HT1080 (cell line): ENCODE results near the gene OBSCN. TPM values are rescaled to one million over a fixed set of nuclear protein-coding genes. Genes with fewer than 3 reads are reported as not detected.
A peak's percentile ranks its signal among the peaks of the same experiment; 100 is the strongest.
"Not testable (repeated sequence)": the region's sequence is repeated elsewhere in the genome, so short reads cannot be mapped to it uniquely, and the experiment has no call there.

Experiments used
- DNase-seq: peaks from one replicate; pipeline ENCODE4 v3.0.0-alpha.2; 2015; ENCODE audit warnings: low read depth
- total RNA-seq: library from RNA; depleted of rRNA; stranded (reverse); fragments of >200 nt; shearing (Covaris generic); gene quantifications from 2 replicates; pipeline ENCODE4 v1.2.3, GENCODE V29; 2014

The OBSCN gene
- total RNA-seq, 1 experiment from 2014 or later, result 0.66 TPM

DNA sequence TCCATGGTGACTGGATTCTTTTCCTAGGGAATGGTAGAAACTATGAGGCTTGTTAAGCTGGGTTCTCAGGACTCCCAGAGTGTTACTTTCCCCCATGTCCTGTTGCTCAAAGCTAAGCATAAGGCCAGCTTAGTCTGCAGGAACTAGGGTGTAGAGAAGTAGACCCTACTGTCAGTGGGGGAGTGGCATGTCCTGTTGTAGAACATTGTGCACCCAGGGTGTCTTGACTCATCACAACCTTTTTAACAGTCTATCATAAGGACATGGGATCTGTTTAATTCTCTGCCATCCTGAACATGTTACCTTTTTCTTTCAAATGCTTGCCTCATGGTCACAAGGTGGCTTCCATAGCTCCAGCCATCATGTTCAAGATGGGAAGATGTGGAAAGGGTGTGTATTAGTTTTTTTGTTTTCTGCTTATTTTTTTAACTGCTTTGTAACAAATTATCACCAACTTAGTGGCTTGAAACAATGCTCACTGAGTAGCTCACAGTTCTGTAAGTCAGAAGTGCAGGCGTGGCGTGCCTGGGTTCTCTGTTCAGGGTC, 17.4 kb downstream of the OBSCN start:
- DNase-seq, result no peak

GRCh38 chr1:228225740-228226139, 17.9 kb downstream of the OBSCN start:
- DNase-seq, result no peak

- no peak for DNase-seq
Observed at GRCh38 chr1:228226141-228226874, 18.5 kb downstream of the OBSCN start.

DNA sequence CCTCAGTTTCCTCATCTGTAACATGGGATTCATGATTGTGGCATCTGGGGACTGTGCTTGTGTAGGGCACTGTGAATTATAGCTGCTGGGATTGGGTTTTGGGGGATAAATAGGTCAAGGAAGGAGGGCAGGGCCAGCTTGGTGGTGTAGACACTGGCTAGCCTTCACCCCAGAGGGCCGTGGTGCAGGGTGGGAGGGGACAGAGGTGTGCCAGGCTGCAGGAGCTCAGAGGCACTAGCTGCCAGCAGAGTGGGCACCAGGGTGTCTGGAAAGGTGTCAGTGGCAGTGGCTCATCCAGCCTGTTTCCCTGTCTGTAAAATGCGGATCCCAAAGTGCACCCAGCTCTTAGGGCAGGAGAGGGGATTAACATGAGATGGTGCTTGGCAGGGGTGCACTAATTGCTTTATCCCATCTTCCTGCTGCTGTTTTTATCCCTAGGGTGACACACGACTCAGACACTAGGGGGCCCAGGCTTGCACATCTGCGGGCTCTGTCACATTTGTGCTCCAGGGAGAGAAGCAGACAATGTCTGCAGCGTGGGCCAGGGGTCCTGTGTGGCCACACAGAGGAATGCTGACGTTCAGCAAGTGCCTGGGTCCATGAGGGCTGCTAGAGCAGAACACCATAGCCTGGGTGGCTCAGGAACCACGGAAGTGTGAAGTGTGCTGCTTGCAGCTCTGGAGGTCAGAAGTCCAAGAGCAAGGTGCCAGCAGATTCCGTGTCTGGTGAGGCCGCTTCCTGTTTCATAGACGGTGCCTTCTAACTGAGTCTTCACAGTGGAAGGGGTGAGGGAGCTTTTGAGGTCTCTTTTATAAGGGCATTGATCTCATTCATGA, 19.3 kb downstream of the OBSCN start:
- DNase-seq, result peak; percentile 14

- DNase-seq, result peak; percentile 17
Observed at GRCh38 chr1:228228147-228228546, 20.3 kb downstream of the OBSCN start.

GRCh38 chr1:228228601-228229074, 20.8 kb downstream of the OBSCN start:
- DNase-seq, result peak; percentile 87

DNA sequence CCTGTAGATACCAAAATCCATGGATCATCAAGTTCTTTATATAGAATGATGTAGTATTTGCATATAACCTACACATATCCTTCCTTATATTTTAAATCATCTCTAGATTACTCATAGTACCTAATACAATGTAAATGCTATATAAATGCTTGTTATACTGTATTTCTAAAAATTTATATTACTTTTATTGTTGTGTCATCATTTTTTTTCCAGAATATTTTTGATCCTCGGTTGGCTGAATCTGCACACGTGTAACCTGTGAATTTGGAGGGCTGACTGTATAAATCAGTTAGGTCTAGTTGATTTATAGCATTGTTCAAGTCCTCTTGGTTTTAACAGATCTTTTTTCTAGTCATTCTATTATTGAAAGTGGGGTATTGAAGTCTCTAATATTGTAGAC, 23.3 kb downstream of the OBSCN start:
- no peak for DNase-seq

DNA sequence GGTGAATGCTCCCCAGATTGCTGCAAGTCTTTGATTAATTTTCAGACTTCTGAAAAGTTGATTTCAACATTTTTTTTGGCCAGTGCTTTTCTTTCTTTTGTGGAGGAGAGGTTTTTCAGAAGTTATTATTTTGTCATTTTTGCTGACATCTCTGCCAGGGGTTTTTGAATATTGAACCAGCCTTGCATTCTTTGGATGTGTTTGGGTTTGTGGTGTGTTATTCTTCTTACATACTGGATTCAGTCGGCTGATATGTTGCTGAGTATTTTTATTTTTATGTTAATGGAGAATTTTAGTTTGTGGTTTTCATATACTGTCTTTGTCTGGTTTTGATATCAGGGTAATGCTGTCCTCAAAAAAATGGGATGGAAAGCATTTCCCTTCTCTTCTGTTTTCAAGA, 25.3 kb downstream of the OBSCN start:
- no peak for DNase-seq

DNA sequence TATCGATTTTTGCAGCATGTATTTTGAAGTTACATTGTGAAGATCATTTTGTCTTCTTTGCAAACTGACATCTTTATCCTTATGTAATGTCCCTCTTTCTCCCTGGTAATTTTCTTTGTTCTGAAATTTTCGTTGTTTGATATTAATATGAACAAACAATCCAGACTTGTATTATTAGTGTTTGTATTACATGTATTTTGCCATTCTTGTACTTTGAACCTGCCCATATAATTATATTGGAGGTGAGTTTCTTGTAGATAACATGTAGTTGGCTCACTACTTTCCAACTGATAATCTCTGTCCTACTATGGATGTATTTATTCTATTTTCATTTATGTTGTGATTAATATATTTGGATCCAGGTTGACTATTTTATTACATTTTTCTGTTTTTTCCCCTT, 27.1 kb downstream of the OBSCN start:
- no peak for DNase-seq

DNA sequence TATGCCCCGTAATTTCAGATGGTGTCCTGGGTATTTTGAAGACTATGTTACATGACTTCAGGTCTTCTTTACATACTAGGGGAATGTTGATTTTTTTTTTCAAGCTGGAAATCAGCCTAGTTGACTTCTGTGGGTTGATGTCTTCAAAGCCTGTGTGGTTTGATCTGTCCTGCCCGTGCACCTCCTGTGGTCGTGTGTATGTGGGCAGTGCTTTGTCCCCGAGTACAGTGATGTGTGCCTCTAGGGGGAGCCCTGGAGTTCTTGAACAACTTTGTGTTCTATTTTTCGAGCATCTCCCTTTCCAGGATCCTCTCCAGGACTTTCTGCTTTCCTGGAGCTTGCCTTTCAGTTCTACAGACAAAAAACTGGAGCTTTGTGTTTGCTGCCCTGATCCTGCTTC, 28.9 kb downstream of the OBSCN start:
- peak; percentile 46 for DNase-seq

- DNase-seq, result no peak
Observed at GRCh38 chr1:228238007-228238406, 30.2 kb downstream of the OBSCN start.

- no peak for DNase-seq
Observed at GRCh38 chr1:228238461-228238860, 30.6 kb downstream of the OBSCN start.

DNA sequence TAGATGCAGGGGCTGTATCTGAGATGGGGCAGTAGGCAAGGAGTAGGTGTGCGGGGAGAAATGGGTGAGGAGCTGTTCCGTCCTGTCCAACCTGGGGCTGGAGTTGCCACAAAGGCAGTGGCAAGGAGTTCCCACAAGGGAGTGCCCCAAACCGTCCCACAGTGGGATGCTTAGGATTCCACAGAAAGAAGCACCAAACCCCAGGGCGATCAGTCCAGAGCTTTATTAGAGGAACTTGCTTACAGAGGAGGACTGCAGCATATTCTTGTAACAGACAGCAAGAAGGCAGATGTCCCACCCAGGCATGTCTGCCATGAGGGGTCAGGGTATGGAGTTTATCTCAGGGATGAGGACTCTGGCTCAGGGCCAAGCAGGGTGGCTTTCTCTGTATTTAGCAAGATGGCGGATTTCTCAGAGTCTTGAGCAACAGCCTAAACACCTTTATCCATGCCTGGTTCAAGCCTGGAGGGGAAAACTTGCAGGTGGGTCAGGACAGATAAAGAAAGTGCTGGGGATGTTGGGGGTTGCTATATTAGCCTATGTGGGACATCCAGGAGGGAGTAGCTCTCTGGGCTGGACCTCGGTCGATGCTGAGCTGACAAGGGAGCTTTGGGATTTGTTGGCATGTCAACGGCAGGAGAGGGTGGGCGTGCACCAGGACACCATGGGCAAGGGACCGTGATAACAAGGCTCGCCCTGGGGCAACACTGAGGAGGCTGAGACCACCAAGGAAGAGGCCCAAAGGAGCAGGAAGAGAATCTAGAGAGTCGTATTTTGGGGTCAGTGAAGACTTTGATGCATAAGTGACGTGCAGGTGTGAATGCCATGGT, 32.8 kb downstream of the OBSCN start:
- DNase-seq, result no peak

GRCh38 chr1:228241259-228241658, 33.4 kb downstream of the OBSCN start:
- DNase-seq, result no peak

GRCh38 chr1:228242409-228242808, 34.6 kb downstream of the OBSCN start:
- no peak for DNase-seq

DNA sequence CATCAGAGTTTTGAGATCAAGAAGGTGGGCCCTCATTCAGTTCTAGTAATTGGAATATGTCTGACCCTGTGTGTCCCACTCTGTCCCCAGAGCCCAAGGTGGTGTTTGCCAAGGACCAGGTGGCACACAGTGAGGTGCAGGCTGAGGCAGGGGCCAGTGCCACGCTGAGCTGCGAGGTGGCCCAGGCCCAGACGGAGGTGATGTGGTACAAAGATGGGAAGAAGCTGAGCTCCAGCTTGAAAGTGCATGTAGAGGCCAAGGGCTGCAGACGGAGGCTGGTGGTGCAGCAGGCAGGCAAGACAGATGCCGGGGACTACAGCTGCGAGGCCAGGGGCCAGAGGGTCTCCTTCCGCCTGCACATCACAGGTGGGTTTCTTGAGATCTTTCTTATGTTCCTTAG, 35.2 kb downstream of the OBSCN start:
- DNase-seq, result no peak

DNA sequence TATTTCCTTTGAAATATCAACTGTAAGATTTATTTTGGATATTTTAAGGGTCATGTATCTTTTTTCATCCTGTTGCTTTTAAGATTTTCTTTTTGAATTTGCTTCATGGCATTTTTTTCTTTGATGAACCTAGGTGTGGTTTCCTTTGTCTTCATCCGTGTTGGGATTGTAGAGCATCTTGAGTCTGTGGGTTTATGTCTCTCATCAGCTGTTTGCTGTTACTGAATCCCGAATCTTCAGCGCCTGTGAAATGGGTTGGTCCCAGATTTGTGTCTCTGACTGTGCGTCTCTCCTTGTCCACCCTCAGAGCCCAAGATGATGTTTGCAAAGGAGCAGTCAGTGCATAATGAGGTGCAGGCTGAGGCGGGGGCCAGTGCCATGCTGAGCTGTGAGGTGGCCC, 36.1 kb downstream of the OBSCN start:
- DNase-seq, result not testable (repeated sequence)

DNA sequence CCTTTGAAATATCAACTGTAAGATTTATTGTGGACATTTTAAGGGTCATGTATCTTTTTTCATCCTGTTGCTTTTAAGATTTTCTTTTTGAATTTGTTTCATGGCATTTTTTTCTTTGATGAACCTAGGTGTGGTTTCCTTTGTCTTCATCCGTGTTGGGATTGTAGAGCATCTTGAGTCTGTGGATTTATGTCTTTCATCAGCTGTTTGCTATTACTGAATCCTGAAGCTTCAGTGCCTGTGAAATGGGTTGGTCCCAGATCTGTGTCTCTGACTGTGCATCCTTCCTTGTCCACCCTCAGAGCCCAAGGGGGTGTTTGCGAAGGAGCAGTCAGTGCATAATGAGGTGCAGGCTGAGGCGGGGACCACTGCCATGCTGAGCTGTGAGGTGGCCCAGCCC, 37.3 kb downstream of the OBSCN start:
- DNase-seq, result no peak

DNA sequence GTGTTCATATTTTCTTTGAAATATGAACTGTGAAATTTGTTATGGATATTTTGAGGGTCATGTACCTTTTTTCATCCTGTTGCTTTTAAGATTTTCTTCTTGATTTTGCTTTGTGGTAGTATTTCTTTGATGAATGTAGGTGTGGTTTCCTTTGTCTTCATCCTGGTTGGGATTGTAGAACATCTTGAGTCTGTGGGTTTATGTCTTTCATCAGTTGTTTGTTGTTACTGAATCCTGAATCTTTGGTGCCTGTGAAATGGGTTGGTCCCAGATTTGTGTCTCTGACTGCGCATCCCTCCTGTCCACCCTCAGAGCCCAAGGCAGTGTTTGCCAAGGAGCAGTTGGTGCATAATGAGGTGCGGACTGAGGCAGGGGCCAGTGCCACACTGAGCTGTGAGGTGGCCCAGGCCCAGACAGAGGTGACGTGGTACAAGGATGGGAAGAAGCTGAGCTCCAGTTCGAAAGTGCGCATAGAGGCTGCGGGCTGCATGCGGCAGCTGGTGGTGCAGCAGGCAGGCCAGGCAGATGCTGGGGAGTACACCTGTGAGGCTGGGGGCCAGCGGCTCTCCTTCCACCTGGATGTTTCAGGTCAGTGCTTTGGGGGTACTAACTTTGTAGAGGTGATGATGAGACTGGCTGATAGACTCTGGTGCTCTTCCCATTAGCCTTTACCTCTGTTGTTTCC, 38.5 kb downstream of the OBSCN start:
- no peak for DNase-seq

GRCh38 chr1:228249513-228250305, 41.9 kb downstream of the OBSCN start:
- DNase-seq, result no peak
